ENCODE measurements around the gene SKAP1.
"Not testable (repeated sequence)": the region's sequence is repeated elsewhere in the genome, so short reads cannot be mapped to it uniquely, and the experiment has no call there.

SKAP1 gene

DNA sequence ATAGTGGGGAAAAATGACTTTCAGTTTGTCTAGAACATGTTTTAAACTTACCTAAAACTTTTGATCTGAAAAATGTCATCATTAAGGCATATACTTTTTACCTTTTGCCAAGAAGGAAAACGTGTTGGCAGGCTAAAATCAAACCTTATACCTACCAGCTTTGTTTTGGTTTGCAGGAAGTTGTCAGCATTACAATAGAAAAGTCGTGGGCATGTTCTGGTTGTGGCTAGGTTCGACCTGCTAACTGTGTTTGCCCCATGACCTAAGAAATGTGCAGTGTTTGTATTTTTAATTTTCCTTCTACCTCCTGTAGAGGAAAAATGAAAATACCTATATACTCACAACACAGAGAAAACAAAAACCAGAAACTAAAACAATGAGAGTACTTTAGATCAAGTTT lies 13.0 kb downstream of the SKAP1 start:
- in situ Hi-C loops (cut with HindIII; ENCODE audit: low sequenced_read_pairs): no loop called here

DNA sequence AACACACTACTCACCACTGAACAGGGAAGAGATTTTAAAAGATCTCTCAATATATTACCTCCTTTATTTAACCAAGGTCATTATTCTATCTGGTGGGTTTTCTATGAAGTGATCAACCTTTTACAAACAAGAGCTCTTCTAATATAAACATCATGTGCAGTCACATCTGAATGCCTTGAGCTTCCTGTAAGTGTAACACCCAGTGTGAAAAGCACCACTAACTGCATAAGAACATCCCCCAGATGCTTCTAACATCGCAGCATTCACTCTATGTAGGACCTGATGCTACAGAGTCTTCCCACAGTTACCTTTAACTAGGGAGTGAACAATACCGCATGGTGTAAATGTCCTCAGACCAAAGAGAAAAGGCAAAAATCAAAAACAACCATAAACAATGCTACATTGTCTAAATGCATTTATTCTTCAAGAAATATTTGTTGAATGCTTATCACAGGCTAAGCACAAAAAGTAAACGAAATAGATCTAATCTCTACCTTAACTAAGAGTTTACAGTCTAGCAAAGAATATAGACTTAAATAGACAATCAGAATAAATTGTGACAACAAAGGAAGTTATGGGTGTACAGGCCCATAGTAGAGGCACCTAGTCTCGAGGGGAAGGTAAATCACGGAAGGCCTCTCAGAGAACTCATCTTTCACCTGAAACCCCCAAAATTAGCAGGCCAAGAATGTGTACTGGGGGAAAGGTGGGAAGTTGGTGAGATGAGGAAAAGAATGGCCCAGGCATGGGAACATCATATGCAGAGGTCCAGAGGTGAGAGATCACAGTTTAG lies 16.2 kb downstream of the SKAP1 start:
- in situ Hi-C loops (cut with HindIII; ENCODE audit: low sequenced_read_pairs): no loop called here

DNA sequence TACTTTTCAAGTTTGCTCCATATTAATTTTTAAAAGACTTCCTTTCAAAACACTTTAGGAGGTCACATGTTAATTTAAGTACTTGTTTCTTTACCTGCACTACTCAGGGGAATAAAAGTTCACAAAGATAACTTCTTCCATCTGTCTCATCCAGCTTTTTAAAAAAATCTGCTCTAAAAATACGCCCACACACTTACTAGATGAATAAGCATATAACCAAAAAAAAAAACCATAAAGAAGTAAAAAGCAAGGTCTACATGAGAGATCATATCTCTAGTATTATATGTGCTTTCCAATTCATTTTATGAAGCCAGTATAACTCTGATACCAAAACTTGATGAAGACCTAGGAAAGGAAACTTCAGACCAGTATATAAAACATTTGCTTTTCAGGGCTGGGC lies 17.2 kb downstream of the SKAP1 start:
- in situ Hi-C loops (cut with HindIII; ENCODE audit: low sequenced_read_pairs): no loop called here

DNA sequence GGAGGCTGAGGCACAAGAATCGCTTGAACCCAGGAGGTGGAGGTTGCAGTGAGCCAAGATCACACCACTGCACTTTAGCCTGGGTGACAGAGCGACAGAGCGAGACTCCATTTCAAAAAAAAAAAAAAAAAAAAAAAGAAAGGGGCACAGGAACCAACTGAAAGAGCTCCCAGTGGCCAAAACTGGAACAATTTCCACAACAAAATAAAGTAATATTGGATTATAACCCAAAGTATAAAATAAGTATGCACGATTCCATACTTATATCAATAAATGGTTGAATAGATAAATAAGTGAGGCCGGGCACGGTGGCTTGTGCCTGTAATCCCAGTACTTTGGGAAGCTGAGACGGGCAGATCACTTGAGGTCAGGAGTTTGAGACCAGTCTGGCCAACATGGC lies 19.2 kb downstream of the SKAP1 start:
- in situ Hi-C loops (cut with HindIII; ENCODE audit: low sequenced_read_pairs): not testable (repeated sequence)

DNA sequence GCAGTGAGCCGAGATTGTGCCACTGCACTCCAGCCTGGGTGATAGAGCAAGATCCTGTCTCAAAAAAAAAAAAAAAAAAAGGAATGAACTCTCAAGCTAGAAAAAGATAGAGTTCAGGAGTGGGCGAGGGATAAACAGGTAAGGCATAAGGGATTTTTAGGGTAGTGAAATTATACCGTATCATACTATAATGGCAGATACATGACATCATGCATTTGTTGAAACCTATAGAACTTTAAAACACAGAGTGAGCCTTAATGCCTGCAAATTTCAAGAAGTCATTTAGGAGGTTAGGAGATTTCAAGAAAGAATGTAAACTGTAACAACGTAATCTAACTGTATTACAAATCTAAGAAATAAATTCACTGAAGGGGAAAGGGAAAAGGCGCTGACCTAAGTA lies 20.4 kb downstream of the SKAP1 start:
- in situ Hi-C loops (cut with HindIII; ENCODE audit: low sequenced_read_pairs): no loop called here

DNA sequence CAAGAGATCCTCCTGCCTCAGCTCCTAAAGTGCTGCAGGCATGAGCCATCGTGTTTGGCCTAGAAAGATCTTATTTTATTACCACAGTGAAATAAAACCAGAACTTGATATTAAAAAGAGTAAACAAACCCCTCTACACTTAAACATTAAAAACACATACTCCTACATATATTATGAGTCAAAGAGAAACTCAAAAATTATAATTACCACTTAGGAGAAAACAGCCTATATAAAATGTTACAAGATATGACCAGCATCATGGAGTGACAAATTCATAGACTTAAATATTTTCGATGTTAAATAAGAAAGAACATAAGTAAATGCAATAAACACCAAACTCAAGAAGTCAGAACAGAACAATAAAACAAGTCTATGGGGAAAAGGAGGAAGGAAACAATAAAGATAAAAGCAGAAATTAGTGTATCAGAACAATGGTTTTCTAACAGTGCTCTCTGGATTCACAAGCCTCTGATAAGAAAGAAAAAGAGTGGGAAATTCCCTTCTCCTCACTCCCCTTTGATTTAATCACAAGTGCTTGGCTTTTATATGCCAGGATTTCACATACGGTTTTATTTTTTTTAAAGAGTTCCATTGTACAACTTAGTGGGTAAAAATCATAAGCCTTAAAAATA lies 23.0 kb downstream of the SKAP1 start:
- in situ Hi-C loops (cut with HindIII; ENCODE audit: low sequenced_read_pairs): no loop called here

DNA sequence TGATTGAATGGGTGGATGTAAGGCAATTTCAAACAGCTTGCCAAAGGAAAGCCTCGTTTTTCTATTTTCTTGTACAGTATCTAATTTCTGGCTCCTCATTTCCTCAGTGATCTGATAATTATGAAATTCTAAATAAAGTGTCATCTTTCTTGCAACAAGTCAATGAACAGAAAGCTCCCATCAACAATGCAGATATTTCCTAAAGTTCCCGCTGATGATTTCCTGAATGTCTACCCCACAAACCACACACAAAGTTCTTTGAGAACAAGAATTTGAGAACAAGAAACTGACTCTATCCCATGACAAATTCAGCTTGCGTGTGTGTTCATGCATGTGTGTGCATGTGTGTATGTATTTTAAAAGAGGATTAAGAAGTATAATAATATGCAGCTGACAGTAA lies 35.2 kb downstream of the SKAP1 start:
- in situ Hi-C loops (cut with HindIII; ENCODE audit: low sequenced_read_pairs): no loop called here

DNA sequence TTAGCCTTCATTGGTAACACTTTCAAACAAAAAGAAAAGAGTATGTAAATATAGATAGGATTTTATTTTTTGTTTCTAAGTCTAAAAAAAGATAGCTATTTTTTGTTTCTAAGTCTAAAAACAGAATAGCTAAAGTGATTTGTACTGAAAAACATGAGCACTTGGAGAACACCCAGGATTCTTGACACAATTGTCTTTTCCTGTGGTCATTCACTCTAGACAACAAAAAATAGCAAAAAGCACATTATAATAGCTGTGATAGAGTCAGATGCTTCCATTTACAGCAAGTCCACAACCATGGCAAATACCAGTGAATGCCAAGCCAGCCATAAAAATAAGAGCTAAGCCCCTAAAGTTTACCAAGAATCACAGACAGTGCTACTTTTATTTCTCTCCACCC lies 36.7 kb downstream of the SKAP1 start:
- in situ Hi-C loops (cut with HindIII; ENCODE audit: low sequenced_read_pairs): no loop called here

DNA sequence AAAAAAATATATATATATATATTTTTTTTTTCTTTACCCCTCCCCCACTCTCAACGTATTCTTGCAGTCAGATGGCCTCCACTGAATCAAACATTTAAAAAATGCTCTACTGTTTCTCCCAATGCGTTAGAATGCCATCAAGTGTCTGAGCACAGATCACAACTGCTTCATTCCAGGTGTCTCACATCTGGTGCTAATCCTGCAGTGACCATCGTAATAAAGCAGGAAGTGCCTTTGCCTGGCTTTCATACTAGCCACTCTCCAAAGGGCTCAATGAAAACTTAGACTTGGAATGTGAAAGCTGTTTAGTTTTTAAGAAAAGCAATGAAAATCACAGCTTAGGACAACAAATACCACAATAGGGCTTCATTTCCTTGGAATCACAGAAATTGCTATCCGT lies 37.2 kb downstream of the SKAP1 start:
- in situ Hi-C loops (cut with HindIII; ENCODE audit: low sequenced_read_pairs): no loop called here

DNA sequence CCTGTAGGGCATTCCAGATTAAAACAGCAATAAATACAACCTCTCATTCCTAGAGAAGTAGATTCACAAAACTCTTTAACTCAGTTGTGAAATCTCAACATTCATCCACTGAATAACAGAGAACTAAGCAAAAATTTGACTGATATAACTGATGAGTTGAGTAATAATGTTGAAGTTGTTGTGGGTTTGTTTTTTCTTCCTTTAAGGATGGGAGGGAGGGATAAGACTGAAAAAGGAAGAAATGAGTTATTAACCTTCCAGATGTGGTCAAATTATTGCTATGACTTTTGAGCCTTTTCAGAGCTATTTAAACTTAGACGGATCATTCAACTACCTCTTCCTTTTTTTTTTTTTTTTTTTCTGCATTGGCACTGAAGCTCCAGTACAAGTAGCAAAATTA lies 38.6 kb downstream of the SKAP1 start:
- in situ Hi-C loops (cut with HindIII; ENCODE audit: low sequenced_read_pairs): no loop called here

DNA sequence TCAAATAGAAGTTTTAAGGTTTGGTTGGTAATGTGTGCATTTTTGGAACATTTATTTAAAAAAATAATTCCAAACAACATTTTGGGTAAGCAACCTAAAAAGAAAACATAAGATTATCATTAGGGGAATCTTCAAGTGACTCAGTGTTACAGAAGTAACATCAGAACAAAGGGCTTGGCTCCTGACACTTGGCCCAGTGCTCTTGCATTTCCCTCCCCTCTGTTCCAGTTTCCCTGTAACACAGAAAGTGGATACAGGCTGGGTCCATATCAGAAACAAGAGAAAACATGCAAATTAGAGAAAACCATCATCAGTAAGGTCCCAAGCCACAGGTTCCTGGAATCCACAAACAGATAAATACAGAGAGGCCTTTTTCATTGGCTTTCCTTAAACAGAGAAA lies 40.1 kb downstream of the SKAP1 start:
- in situ Hi-C loops (cut with HindIII; ENCODE audit: low sequenced_read_pairs): no loop called here

DNA sequence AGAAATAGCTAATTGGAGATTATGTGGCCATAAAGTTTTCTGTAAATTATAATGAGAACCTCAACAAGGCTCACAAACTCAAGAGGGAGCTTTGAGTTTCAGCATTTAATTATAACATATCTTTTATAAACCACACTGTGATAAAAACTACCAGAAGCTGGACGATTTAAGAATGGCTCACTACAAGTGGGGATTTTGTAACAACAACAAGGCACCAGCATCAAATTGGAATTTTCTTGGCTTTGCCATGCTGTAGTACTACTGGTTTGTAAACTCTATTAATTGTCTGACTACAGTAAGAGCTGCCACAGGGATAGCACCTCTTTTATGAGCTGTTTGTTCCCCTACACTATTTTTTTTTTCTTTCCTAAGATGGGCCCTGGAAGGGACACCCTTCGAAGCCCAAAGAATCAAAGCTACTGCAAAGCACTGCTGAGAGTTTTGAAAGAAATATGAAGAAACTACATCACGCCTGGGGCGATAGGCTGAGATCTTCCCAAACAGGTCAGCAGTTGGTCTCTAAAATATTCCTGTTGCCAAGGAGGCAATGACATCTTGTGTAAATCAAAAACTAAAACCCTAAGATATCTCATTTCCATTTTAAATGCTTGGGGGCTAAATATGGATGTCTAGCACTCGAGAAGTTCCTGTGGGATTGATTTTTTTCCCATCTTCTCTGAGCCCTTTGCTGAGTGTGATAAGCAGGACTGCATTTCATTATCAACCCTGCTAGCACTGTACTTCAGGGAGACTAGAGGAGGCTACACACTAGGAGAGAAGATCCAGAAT lies 40.9 kb downstream of the SKAP1 start:
- in situ Hi-C loops (cut with HindIII; ENCODE audit: low sequenced_read_pairs): no loop called here

DNA sequence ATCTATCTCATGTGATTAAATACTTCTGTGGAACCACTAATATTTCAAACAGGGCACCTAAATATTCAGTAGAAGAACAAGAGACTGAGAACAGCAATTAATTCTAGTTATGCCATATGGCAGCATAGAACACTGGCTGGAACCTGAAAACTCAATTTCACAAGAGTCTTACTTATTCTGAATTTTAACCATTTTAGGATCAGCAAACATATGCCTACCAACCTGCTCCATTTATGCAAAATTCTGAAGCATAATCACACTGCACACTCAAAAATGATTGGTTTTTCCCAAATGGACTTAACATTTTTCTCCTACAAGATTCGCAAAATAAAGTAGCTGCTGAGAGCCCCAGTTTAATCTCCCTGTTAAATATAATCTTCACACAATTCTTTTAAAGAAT lies 43.2 kb downstream of the SKAP1 start:
- in situ Hi-C loops (cut with HindIII; ENCODE audit: low sequenced_read_pairs): no loop called here

DNA sequence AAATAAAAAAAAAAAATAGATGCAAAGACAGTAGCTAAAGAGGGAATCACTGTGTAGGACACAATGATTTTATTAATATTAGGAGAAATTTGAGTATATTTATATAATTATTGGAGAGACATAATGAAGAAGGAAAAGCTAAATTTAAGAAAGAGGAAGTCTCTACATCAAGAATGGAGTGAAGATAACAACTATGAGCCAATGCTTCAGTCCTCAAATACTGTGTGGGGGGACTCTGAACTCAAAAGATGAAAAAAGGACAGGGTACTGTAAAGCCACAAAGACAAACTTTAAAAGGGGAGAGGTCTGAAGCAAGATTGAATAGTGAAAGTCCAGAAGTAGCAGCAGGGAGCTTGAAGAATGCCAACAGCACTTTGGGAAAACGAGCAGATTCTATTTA lies 44.7 kb downstream of the SKAP1 start:
- in situ Hi-C loops (cut with HindIII; ENCODE audit: low sequenced_read_pairs): no loop called here

DNA sequence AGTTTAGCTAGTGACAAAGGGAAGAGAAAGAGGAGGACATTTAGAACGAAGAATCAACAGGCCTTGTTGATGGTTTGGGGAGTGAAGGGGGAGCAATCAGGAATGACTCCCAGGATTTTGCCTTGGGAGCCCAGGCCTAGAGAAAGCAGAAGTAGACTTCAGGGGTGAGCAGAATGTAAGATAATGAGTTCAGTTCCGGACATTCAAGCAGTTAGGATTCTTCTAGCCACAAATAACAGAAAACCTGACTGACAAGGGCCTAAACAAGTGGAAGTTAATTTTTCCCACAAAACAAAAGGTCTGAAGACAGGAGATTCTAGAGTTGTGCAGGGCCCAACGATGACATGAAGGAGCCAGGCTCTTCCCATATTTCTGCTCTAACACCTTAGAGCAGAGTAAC lies 45.9 kb downstream of the SKAP1 start:
- in situ Hi-C loops (cut with HindIII; ENCODE audit: low sequenced_read_pairs): no loop called here

DNA sequence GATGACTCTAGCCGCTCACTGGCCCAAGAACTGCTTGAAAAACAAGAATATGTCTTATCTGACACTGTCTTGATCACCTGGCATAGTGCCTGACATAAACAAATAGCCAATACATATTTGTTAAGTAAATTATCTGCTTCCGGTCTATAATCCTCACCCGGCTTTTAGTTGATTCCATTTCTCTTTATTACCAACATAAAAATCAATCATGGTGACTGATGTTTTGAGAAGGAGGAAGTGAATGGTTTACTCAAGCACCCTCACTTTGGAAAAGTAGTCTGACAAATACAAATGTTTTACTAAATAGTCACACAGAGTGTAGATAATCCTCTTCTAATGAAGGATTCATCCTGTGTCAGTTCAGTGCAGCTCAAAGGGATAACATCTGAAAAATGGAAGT lies 47.0 kb downstream of the SKAP1 start:
- in situ Hi-C loops (cut with HindIII; ENCODE audit: low sequenced_read_pairs): no loop called here

DNA sequence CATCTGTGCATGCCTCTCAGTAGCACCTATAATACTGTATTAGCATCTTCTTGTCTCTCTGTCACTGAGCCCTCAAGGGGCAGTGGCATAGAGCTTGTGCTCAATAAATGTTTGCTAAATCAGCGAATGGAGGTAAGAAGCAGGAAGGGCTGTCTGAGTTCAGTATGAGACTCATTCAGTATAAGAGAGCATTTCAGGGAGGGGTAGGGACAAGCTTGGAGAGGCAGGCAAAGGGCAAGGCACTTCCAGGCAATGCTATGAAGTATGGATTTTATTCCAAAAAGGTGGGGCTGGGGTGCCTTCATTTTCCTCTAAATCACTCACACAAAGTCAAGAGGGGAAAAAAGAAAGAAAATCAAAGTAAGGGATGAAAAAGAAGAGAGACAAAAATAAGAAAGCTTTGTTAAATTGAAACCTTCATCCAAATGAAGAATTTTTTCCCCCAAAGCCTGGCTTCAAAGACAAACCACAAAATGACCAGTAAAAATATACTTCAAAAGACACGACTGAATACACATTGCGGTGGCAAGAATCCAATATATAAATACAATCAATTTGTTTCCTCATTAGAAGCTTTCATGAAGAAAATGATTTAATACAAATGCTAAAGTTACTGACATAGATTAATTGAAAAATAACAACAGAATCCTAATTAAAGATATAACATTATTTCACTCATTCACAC lies 51.2 kb downstream of the SKAP1 start:
- in situ Hi-C loops (cut with HindIII; ENCODE audit: low sequenced_read_pairs): loop anchor here (5.0 kb wide), 2 partner anchors 72 to 103 kb away; no protein-coding TSS in a partner anchor

DNA sequence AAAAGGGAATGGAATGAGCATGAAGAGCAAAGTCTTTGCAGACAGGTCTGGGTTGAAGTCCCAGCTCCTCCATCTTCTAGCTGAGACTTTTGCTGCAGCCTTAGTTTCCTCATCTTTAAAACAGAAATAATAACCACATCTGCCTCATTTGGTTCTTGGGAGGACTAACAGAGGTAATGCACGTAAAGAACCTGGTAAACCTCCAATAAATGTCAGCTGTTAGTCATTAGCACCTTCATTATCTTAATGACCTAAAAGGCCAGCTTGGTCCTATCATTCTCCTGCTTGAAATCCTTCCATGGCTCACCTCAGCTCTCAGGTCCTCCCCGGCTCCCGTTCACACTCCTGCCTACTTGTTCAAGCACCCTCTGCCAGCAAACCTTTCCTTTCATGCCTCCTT lies 51.8 kb downstream of the SKAP1 start:
- in situ Hi-C loops (cut with HindIII; ENCODE audit: low sequenced_read_pairs): loop anchor here (5.0 kb wide), 2 partner anchors 71 to 104 kb away; no protein-coding TSS in a partner anchor

DNA sequence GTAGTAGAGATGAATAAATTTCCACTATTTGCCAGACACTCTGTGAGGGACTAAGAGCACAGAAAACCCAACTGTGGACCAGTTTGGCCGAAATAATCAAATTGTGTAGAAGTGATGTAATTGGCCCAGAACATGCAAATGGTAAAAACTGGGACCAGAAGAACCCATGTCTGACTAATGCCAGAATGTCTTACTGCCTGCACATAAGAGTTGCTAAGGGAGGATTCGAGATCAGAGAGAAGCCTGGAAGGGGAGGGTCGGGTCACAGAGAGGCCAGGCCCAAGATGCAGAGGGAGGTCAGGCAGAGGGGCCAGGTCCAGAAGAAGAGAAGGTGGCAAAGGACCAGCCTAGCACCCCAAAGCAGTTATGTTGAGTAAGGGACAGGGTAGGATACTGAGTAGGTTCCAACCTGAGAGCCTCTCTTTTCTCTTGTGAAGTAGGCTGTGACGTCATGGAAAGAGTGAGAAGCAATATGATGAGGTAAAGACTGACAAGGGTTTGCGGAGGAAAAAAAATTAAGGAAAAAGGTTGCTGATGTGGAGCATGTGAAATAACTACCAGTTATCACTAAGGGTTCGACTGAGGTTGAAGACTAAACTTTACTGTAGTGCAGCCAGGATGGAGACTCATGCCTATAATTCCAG lies 53.2 kb downstream of the SKAP1 start:
- in situ Hi-C loops (cut with HindIII; ENCODE audit: low sequenced_read_pairs): loop anchor here (5.0 kb wide), 2 partner anchors 70 to 105 kb away; no protein-coding TSS in a partner anchor

DNA sequence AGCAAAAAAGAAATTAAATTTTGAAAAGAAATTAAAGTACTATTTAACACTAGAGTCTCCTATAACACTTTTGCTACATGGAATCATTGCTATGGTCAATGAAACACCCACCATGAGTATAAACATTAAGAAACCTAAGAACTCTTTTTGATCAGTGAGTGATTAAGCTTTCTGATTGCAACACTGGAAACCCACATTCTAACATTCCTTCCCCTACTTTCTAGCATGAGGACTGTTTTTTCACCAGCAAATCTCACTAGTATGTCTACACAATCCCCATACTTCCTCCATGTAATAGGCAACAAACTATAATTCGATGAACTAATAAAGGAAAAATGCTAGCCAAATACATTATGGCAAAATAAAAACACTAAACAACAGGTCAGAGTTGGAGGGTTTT lies 54.7 kb downstream of the SKAP1 start:
- in situ Hi-C loops (cut with HindIII; ENCODE audit: low sequenced_read_pairs): loop anchor here (5.0 kb wide), 2 partner anchors 68 to 107 kb away; no protein-coding TSS in a partner anchor
